ENCODE measurements around the gene HNRNPD.

Gene HNRNPD

GRCh38 chr4:82402196-82402775 is 28.5 kb upstream of the HNRNPD start:
- peaks cover 11% of the 10 kb centered on the region for H3K4me1 ChIP-seq (ENCODE audit: insufficient read depth, low read length, poor library complexity, severe bottlenecking)
- no peaks in the 10 kb centered on the region for H3K9me3 ChIP-seq (ENCODE audit: insufficient read depth, low read depth, low read length)
- H3K36me3 ChIP-seq (ENCODE audit: insufficient read depth, low read length): no peaks in the 10 kb centered on the region
- no peak overlapping the region for H3K4me3 ChIP-seq (ENCODE audit: low read length, poor library complexity, severe bottlenecking)
- TF ChIP-seq CTCF (conservative IDR thresholded peaks at IDR 0.05; ENCODE audit: low read length) (no peak), EZH2phosphoT487 (IDR thresholded peaks at IDR 0.05; ENCODE audit: borderline replicate concordance) (no peak)
- H3K79me2 ChIP-seq (ENCODE audit: insufficient read depth, low read length): no peaks in the 10 kb centered on the region
- no peak overlapping the region for H3K4me2 ChIP-seq (ENCODE audit: low read depth, low read length, poor library complexity, severe bottlenecking)
- H3K9ac ChIP-seq (ENCODE audit: low read depth, low read length, poor library complexity, severe bottlenecking): no peak overlapping the region
- no peaks in the 10 kb centered on the region for H3K9me2 ChIP-seq (replicated peaks; ENCODE audit: low read depth, low read length)
- no peaks in the 10 kb centered on the region for H3F3A ChIP-seq (ENCODE audit: low read depth)
- H2AFZ ChIP-seq (ENCODE audit: low read length): no peak overlapping the region
- H3K27me3 ChIP-seq (ENCODE audit: insufficient read depth, low read length, poor library complexity, severe bottlenecking): no peaks in the 10 kb centered on the region
- no peaks in the 10 kb centered on the region for H4K20me1 ChIP-seq (ENCODE audit: insufficient read depth, low read length, poor library complexity, severe bottlenecking)

- H3K4me3 ChIP-seq (ENCODE audit: low read length, poor library complexity, severe bottlenecking): no peak overlapping the region
- no peaks in the 10 kb centered on the region for H3F3A ChIP-seq (ENCODE audit: low read depth)
- peaks cover 11% of the 10 kb centered on the region for H3K4me1 ChIP-seq (ENCODE audit: insufficient read depth, low read length, poor library complexity, severe bottlenecking)
- no peaks in the 10 kb centered on the region for H3K79me2 ChIP-seq (ENCODE audit: insufficient read depth, low read length)
- H3K4me2 ChIP-seq (ENCODE audit: low read depth, low read length, poor library complexity, severe bottlenecking): no peak overlapping the region
- no peaks in the 10 kb centered on the region for H3K9me3 ChIP-seq (ENCODE audit: insufficient read depth, low read depth, low read length)
- H3K9me2 ChIP-seq (replicated peaks; ENCODE audit: low read depth, low read length): no peaks in the 10 kb centered on the region
- no peaks in the 10 kb centered on the region for H4K20me1 ChIP-seq (ENCODE audit: insufficient read depth, low read length, poor library complexity, severe bottlenecking)
- TF ChIP-seq EZH2phosphoT487 (IDR thresholded peaks at IDR 0.05; ENCODE audit: borderline replicate concordance): no peak
- TF ChIP-seq CTCF (conservative IDR thresholded peaks at IDR 0.05; ENCODE audit: low read length): no peak
- no peak overlapping the region for H3K9ac ChIP-seq (ENCODE audit: low read depth, low read length, poor library complexity, severe bottlenecking)
- no peak overlapping the region for H2AFZ ChIP-seq (ENCODE audit: low read length)
- H3K36me3 ChIP-seq (ENCODE audit: insufficient read depth, low read length): no peaks in the 10 kb centered on the region
- H3K27me3 ChIP-seq (ENCODE audit: insufficient read depth, low read length, poor library complexity, severe bottlenecking): no peaks in the 10 kb centered on the region
Measured at GRCh38 chr4:82401600-82401999, 27.8 kb upstream of the HNRNPD start.

GRCh38 chr4:82398263-82398662 is 24.5 kb upstream of the HNRNPD start:
- TF ChIP-seq CTCF (conservative IDR thresholded peaks at IDR 0.05; ENCODE audit: low read length): no peak
- TF ChIP-seq EZH2phosphoT487 (IDR thresholded peaks at IDR 0.05; ENCODE audit: borderline replicate concordance): no peak
- Histone ChIP-seq H3K4me1 (ENCODE audit: insufficient read depth, low read length, poor library complexity, severe bottlenecking) (peaks cover 10% of the 10 kb centered on the region), H3K9ac (ENCODE audit: low read depth, low read length, poor library complexity, severe bottlenecking) (no peak overlapping the region), H3K79me2 (ENCODE audit: insufficient read depth, low read length) (no peaks in the 10 kb centered on the region), H3K9me3 (ENCODE audit: insufficient read depth, low read depth, low read length) (no peaks in the 10 kb centered on the region), H3K4me3 (ENCODE audit: low read length, poor library complexity, severe bottlenecking) (no peak overlapping the region), H3F3A (ENCODE audit: low read depth) (no peaks in the 10 kb centered on the region), H3K4me2 (ENCODE audit: low read depth, low read length, poor library complexity, severe bottlenecking) (no peak overlapping the region), H3K9me2 (replicated peaks; ENCODE audit: low read depth, low read length) (no peaks in the 10 kb centered on the region), H3K36me3 (ENCODE audit: insufficient read depth, low read length) (no peaks in the 10 kb centered on the region), H4K20me1 (ENCODE audit: insufficient read depth, low read length, poor library complexity, severe bottlenecking) (no peaks in the 10 kb centered on the region), H3K27me3 (ENCODE audit: insufficient read depth, low read length, poor library complexity, severe bottlenecking) (no peaks in the 10 kb centered on the region), H2AFZ (ENCODE audit: low read length) (no peak overlapping the region)
